Transverse colon (tissue), 4 donors: ENCODE measurements around the gene MRPL10. TPM values are rescaled to one million over a fixed set of nuclear protein-coding genes. Genes with fewer than 3 reads are reported as not detected.

ENCODE experiments used
- DNase-seq: peaks from one replicate; pipeline ENCODE4 v3.0.0-alpha.2; 2019
- H3K27ac ChIP-seq, 4 donors: fragments of 200-600 bp; sonication (generic); 2 replicates each; pipeline ENCODE4 v1.5.1; 2016 to 2018; ENCODE audit warnings: inconsistent platforms in 4 of 4
- H3K27me3 ChIP-seq: fragments of 200-600 bp; sonication (generic); 2 replicates; pipeline ENCODE4 v1.5.1; 2017; ENCODE audit warnings: inconsistent platforms
- H3K36me3 ChIP-seq, 4 donors: fragments of 200-600 bp; sonication (generic); 2 replicates each; pipeline ENCODE4 v1.5.1; 2017 to 2019; ENCODE audit warnings: inconsistent platforms in 4 of 4
- H3K4me1 ChIP-seq, 4 donors: fragments of 200-600 bp; sonication (generic); 2 replicates each; pipeline ENCODE4 v1.5.1; 2017 to 2020; ENCODE audit warnings: inconsistent platforms in 4 of 4
- H3K4me3 ChIP-seq, 4 donors: fragments of 200-600 bp; sonication (generic); 1 replicate in 1 of 4; 2 replicates in 3 of 4; pipeline versions ENCODE4 v1.5.1 to v1.6.1; 2017 to 2019; ENCODE audit warnings: inconsistent platforms in 4 of 4
- H3K9me3 ChIP-seq, 2 donors: fragments of 200-600 bp; sonication (generic); 2 replicates each; pipeline ENCODE4 v1.5.1; 2017 to 2019; ENCODE audit warnings: inconsistent platforms in 2 of 2
- CTCF ChIP-seq, 5 experiments: fragments of 200-600 bp in 3 of 5; fragments of 450-650 bp in 2 of 5; sonication (generic) in 3 of 5; IDR thresholded peaks; 1 replicate in 2 of 5; 2 replicates in 3 of 5; pipeline ENCODE4 v1.5.1; 2016 to 2017; ENCODE audit warnings: antibody characterized with exemption in 5 of 5, inconsistent platforms in 3 of 5, mild to moderate bottlenecking in 2 of 5, moderate library complexity in 1 of 5
- EP300 ChIP-seq: sonication (generic); formaldehyde crosslinking; IDR thresholded peaks from one replicate; pipeline ENCODE4 v1.6.1; 2017; ENCODE audit warnings: antibody characterized with exemption, low read depth
- POLR2A ChIP-seq: fragments of 450-650 bp; IDR thresholded peaks from one replicate; pipeline ENCODE4 v1.6.1; 2016; ENCODE audit warnings: antibody characterized with exemption, mild to moderate bottlenecking, moderate library complexity
- POLR2AphosphoS5 ChIP-seq, 3 donors: sonication (generic); formaldehyde crosslinking; IDR thresholded peaks; one replicate each; pipeline ENCODE4 v1.6.1; 2016; ENCODE audit warnings: antibody characterized with exemption in 3 of 3
- WGBS, 2 donors: methylation state at CpG; one replicate each; pipeline ENCODE4 v1.1.5; 2018; ENCODE audit warnings: low coverage in 1 of 2; 5-methylcytosine and 5-hydroxymethylcytosine counted together
- in situ Hi-C, 4 donors: fragments of 200-750 bp; cut with MboI; loops; one replicate each; pipeline versions ENCODE4 v1.15.0 to v1.15.1; 2017; ENCODE audit warnings: low sequenced_read_pairs in 3 of 4, low pct_ligation_motif_present in 1 of 4, low pct_unique_long_range_greater_than_20kb in 1 of 4
- intact Hi-C: fragments of 100-400 bp; cut with DNase I; formaldehyde crosslinking; loops from one replicate; pipeline ENCODE4 v1.15.1; 2023; ENCODE audit warnings: low total_unique reads
- total RNA-seq, 4 donors: library from RNA; depleted of rRNA; stranded (reverse); fragments of >200 nt; gene quantifications; one replicate each; pipeline ENCODE4 v1.1.0, GENCODE V29; 2016

Gene MRPL10
- total RNA-seq, 4 donors from 2014 or later = 12.9 to 41.8 (median 32.0) TPM

GRCh38 chr17:47847341-47848197 is 16.2 kb upstream of the MRPL10 start:
- in situ Hi-C loops = loop anchor here in 1 of 4 donors (25.0 kb wide), 1 partner anchor 115 kb away; the partner anchor contains the start of genes CDK5RAP3 and PRR15L
- H3K4me1 ChIP-seq = peaks cover 8 to 34% (median 23%) of the 10 kb centered on the region in 4 donors
- no peaks in the 10 kb centered on the region for H3K36me3 ChIP-seq
- intact Hi-C loops = loop anchor here (10.0 kb wide), 1 partner anchor 97 kb away; the partner anchor contains the start of gene PNPO
- no peak overlapping the region for H3K27ac ChIP-seq
- H3K27me3 ChIP-seq = peaks cover 64% of the 10 kb centered on the region
- no peaks in the 10 kb centered on the region for H3K9me3 ChIP-seq
- WGBS, 2 donors = 41% methylated on average over 49 of the region's 71 CpGs; no CpG with 5 or more reads in 1 of the 2 donors
- no peak overlapping the region for H3K4me3 ChIP-seq
- no peak for DNase-seq
- TF ChIP-seq CTCF (IDR thresholded peaks at IDR 0.05) (peak in 2 of 5 experiments; percentile 6 to 10), EP300 (no peak), POLR2A (no peak), POLR2AphosphoS5 (IDR thresholded peaks at IDR 0.05) (no peak)

GRCh38 chr17:47846716-47847340 is 15.5 kb upstream of the MRPL10 start:
- H3K36me3 ChIP-seq = no peaks in the 10 kb centered on the region
- no peak overlapping the region for H3K27ac ChIP-seq
- H3K4me3 ChIP-seq = no peak overlapping the region
- peaks cover 57% of the 10 kb centered on the region for H3K27me3 ChIP-seq
- 57% methylated on average over 30 of the region's 31 CpGs; no CpG with 5 or more reads in 1 of the 2 donors for WGBS, 2 donors
- TF ChIP-seq CTCF (IDR thresholded peaks at IDR 0.05) = no peak
- no peak for TF ChIP-seq POLR2AphosphoS5 (IDR thresholded peaks at IDR 0.05)
- no peak for TF ChIP-seq POLR2A
- no peak for TF ChIP-seq EP300
- no peaks in the 10 kb centered on the region for H3K9me3 ChIP-seq
- no peak for DNase-seq
- intact Hi-C loops = loop anchor here (10.0 kb wide), 1 partner anchor 98 kb away; the partner anchor contains the start of gene PNPO
- in situ Hi-C loops = loop anchor here in 1 of 4 donors (25.0 kb wide), 1 partner anchor 115 kb away; the partner anchor contains the start of genes CDK5RAP3 and PRR15L
- peaks cover 8 to 40% (median 28%) of the 10 kb centered on the region in 4 donors for H3K4me1 ChIP-seq

- DNase-seq = no peak
- intact Hi-C loops = loop anchor here (10.0 kb wide), 1 partner anchor 99 kb away; the partner anchor contains the start of gene PNPO
- Histone ChIP-seq H3K27me3 (peaks cover 46% of the 10 kb centered on the region), H3K4me3 (no peak overlapping the region), H3K9me3 (no peaks in the 10 kb centered on the region), H3K36me3 (no peaks in the 10 kb centered on the region), H3K4me1 (peaks cover 4 to 35% (median 24%) of the 10 kb centered on the region in 4 donors), H3K27ac (no peak overlapping the region)
- in situ Hi-C loops = loop anchor here in 1 of 4 donors (25.0 kb wide), 1 partner anchor 117 kb away; the partner anchor contains the start of genes CDK5RAP3 and PRR15L
- TF ChIP-seq EP300 = no peak
- no peak for TF ChIP-seq CTCF (IDR thresholded peaks at IDR 0.05)
- no peak for TF ChIP-seq POLR2A
- no peak for TF ChIP-seq POLR2AphosphoS5 (IDR thresholded peaks at IDR 0.05)
- 79% methylated on average over 3 of the region's 3 CpGs; no CpG with 5 or more reads in 1 of the 2 donors for WGBS, 2 donors
Measured at GRCh38 chr17:47845716-47846075, 14.4 kb upstream of the MRPL10 start.
